Osteocyte (in vitro differentiated cells): ENCODE data around the gene USP36. TPM values are rescaled to one million over a fixed set of nuclear protein-coding genes. Genes with fewer than 3 reads are reported as not detected.
A peak's percentile ranks its signal among the peaks of the same experiment; 100 is the strongest.

Source experiments
- DNase-seq: peaks from one replicate; pipeline ENCODE4 v3.0.0; 2021; ENCODE audit warnings: mixed read lengths; ENCODE audit not compliant: unreplicated experiment; ENCODE audit errors: extremely low spot score
- H3K27ac Mint-ChIP-seq: one replicate; pipeline ENCODE4 v1.8.0; 2021; ENCODE audit warnings: mild to moderate bottlenecking, mixed read lengths; ENCODE audit not compliant: unreplicated experiment
- H3K27me3 Mint-ChIP-seq: one replicate; pipeline ENCODE4 v1.8.0; 2021; ENCODE audit warnings: mixed read lengths; ENCODE audit not compliant: unreplicated experiment
- H3K36me3 Mint-ChIP-seq: one replicate; pipeline ENCODE4 v1.8.0; 2021; ENCODE audit warnings: mixed read lengths; ENCODE audit not compliant: unreplicated experiment
- H3K4me1 Mint-ChIP-seq: one replicate; pipeline ENCODE4 v1.8.0; 2021; ENCODE audit warnings: mixed read lengths; ENCODE audit not compliant: unreplicated experiment
- H3K4me3 Mint-ChIP-seq: one replicate; pipeline ENCODE4 v1.8.0; 2021; ENCODE audit warnings: mild to moderate bottlenecking, moderate library complexity, mixed read lengths; ENCODE audit not compliant: unreplicated experiment
- H3K9me3 Mint-ChIP-seq: one replicate; pipeline ENCODE4 v1.8.0; 2021; ENCODE audit warnings: mixed read lengths; ENCODE audit not compliant: unreplicated experiment
- CTCF ChIP-seq: fragments of 200-600 bp; sonication (generic); IDR thresholded peaks from 2 replicates; pipeline ENCODE4 v1.5.0; 2021; ENCODE audit warnings: antibody characterized with exemption, mild to moderate bottlenecking, moderate library complexity
- total RNA-seq: library from RNA; stranded (reverse); gene quantifications from 2 replicates; pipeline ENCODE4 v1.2.1, GENCODE V29; 2021

The USP36 gene
- total RNA-seq, 1 donor from 2014 or later = 56.2 TPM

GRCh38 chr17:78862073-78863023 lies 21.7 kb upstream of the USP36 start:
- no peaks in the 10 kb centered on the region for H3K27me3 Mint-ChIP-seq
- peak; percentile 94 for DNase-seq
- H3K9me3 Mint-ChIP-seq = no peaks in the 10 kb centered on the region
- H3K27ac Mint-ChIP-seq = peak overlapping the region; percentile 99
- peak overlapping the region; percentile 50 for H3K4me3 Mint-ChIP-seq
- peaks cover 21% of the 10 kb centered on the region for H3K36me3 Mint-ChIP-seq
- H3K4me1 Mint-ChIP-seq = peaks cover 46% of the 10 kb centered on the region
- TF ChIP-seq CTCF = no peak

GRCh38 chr17:78861229-78861628 lies 20.6 kb upstream of the USP36 start:
- Mint-ChIP-seq H3K27ac (peak overlapping the region; percentile 99), H3K9me3 (no peaks in the 10 kb centered on the region), H3K27me3 (no peaks in the 10 kb centered on the region), H3K4me1 (peaks cover 39% of the 10 kb centered on the region), H3K4me3 (no peak overlapping the region), H3K36me3 (peaks cover 28% of the 10 kb centered on the region)
- TF ChIP-seq CTCF = no peak
- DNase-seq = no peak

GRCh38 chr17:78859051-78859450 lies 18.4 kb upstream of the USP36 start:
- no peak for TF ChIP-seq CTCF
- Mint-ChIP-seq H3K4me1 (peaks cover 25% of the 10 kb centered on the region), H3K36me3 (peaks cover 42% of the 10 kb centered on the region), H3K27ac (no peak overlapping the region), H3K4me3 (no peak overlapping the region), H3K27me3 (no peaks in the 10 kb centered on the region), H3K9me3 (no peaks in the 10 kb centered on the region)
- no peak for DNase-seq

- no peaks in the 10 kb centered on the region for H3K9me3 Mint-ChIP-seq
- no peak for DNase-seq
Measured at GRCh38 chr17:78857266-78857665, 16.7 kb upstream of the USP36 start.

More at GRCh38 chr17:78857266-78857665, 16.7 kb upstream of the USP36 start:
- Mint-ChIP-seq H3K36me3 (peaks cover 47% of the 10 kb centered on the region), H3K27me3 (no peaks in the 10 kb centered on the region), H3K4me1 (peaks cover 15% of the 10 kb centered on the region), H3K27ac (no peak overlapping the region), H3K4me3 (no peak overlapping the region)
- no peak for TF ChIP-seq CTCF
